ENCODE measurements around the gene STX18.
A peak's percentile ranks its signal among the peaks of the same experiment; 100 is the strongest.
"Not testable (repeated sequence)": the region's sequence is repeated elsewhere in the genome, so short reads cannot be mapped to it uniquely, and the experiment has no call there.

The STX18 gene

GRCh38 chr4:4554234-4554633 lies 12.4 kb upstream of the STX18 start:
- FAIRE-seq, result no peak

DNA sequence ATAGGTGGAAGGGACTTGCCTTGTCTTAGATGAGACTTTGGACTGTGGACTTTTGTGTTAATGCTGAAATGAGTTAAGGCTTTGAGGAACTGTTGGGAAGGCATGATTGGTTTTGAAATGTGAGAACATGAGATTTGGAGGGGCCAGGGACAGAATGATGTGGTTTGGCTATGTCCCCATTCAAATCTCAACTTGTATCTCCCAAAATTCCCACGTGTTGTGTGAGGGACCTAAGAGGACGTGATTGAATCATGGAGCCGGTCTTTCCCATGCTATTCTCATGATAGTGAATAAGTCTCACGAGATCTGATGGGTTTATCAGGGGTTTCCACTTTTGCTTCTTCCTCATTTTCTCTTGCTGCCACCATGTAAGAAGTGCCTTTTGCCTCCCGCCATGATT lies 10.2 kb upstream of the STX18 start:
- not testable (repeated sequence) for FAIRE-seq

GRCh38 chr4:4550161-4550560 lies 8.3 kb upstream of the STX18 start:
- not testable (repeated sequence) for FAIRE-seq

- FAIRE-seq, result no peak
These were observed 7.7 kb upstream of the STX18 start for GRCh38 chr4:4549534-4549933.

DNA sequence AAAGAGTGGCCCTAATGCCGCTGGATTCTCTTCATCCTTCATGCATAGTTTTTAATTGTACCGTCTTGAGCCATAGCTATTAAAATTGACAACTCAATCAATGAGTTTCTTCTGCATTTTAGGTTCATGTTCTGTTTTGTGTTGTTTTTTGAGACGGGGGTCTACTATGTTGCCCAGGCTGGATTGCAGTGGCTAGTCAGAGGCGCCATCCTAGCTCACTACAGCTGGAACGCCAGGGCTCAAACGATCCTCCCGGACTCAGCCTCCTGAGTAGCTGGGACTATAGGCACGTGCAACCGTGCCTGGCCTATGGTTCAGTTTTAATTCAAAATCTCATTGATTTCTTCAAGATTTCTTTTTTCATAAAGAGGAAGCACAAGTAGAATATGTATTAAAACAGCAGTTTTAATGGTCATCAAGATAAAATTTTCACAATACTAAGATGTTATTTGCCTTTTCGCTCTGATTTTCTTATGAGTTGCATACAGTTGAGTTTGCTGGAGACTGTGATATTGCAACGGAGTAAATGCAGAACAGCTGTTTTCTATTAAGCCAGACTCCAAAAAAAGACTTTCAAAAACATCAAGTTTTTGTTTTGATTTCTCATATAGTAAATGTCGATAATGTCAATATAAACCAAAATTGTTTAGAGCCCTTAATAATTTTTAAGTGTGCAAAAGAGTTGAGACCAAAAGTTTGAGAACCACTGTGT lies 1.1 kb upstream of the STX18 start:
- FAIRE-seq, result no peak

GRCh38 chr4:4541040-4541631 lies 712 bp downstream of the STX18 start:
- FAIRE-seq, result no peak

- FAIRE-seq, result no peak
These were observed 2.4 kb downstream of the STX18 start for GRCh38 chr4:4539481-4539880.

DNA sequence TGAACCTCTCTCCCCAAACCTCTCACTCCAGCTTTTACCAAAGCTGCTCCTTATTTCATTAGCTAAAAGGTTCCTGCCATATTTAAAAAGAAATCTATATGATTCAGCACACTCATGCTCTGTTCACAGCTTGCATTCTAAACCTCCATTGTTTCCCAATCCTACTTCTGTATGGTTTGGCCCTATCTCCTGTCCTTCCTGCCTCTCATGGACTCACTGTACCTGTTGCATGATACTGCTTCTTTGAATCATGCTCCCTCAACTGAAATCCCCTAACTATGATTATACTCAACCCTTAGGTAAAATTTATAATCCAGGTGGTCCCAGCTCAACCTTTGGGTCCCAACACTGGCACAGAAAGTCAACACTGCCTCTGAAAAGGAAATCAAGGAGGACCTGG lies 6.3 kb downstream of the STX18 start:
- FAIRE-seq, result no peak

GRCh38 chr4:4534515-4535145 lies 7.2 kb downstream of the STX18 start:
- no peak for FAIRE-seq

DNA sequence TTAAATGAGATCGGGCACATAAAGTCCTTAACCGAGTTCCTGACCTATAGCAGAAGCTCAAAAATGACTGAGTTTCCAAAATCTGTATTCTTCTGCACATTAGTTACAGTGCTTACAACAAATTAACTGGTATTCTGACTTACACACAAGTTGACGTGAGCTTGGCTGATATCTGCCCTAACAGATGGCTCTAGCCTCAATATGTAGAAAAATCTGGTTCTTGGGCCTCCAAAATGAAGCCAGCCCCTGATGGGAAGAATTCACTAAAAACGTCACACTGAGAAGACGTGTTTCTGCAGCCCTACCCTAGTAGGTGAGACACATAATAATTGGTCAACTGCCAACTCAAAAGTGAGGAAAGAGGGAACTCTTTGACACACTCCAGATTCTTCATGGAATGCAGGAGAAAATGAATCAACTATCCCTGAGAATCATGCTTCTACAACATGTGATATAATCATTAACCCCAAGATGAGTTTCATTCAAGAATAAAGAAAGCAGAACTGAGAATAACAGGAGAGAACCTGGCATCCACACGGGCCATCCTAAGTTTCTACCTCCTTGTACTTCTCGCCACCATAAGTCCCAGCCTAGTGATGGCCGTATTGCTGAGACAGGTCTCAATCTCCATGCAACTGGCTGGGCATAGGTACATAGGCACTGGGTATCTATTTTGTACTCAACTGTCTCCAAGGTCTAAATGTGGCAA lies 8.2 kb downstream of the STX18 start:
- FAIRE-seq, result no peak

- no peak for FAIRE-seq
These were observed 9.3 kb downstream of the STX18 start for GRCh38 chr4:4532371-4533154.

GRCh38 chr4:4529392-4529791 lies 12.5 kb downstream of the STX18 start:
- FAIRE-seq, result no peak

- FAIRE-seq, result no peak
These were observed 15.4 kb downstream of the STX18 start for GRCh38 chr4:4526401-4526800.

GRCh38 chr4:4524364-4524763 lies 17.5 kb downstream of the STX18 start:
- no peak for FAIRE-seq

GRCh38 chr4:4521731-4522130 lies 20.1 kb downstream of the STX18 start:
- no peak for FAIRE-seq

GRCh38 chr4:4521136-4521535 lies 20.7 kb downstream of the STX18 start:
- no peak for FAIRE-seq

GRCh38 chr4:4519297-4519894 lies 22.5 kb downstream of the STX18 start:
- FAIRE-seq, result no peak

- peak; percentile 21 for FAIRE-seq
These were observed 23.1 kb downstream of the STX18 start for GRCh38 chr4:4518747-4519146.

- no peak for FAIRE-seq
These were observed 27.1 kb downstream of the STX18 start for GRCh38 chr4:4514786-4515185.

DNA sequence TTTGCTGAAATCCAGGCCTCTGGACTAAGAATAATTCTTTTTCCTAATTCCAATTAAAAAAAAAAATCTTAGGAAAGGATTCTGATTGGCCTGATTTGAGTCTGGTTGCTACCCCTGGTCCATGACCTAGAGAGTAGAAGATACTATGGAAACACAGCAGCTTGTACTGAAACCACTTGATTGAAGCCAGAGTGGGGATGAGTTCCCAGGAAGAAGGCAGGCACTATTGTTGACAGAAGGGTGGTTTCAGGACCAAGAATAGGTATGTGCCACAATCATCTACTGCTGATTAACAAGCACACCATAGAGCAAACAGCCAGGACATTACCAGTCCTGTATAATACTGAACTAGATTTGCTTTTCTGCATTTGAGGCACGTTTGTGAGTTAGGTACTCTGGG lies 29.6 kb downstream of the STX18 start:
- no peak for FAIRE-seq

DNA sequence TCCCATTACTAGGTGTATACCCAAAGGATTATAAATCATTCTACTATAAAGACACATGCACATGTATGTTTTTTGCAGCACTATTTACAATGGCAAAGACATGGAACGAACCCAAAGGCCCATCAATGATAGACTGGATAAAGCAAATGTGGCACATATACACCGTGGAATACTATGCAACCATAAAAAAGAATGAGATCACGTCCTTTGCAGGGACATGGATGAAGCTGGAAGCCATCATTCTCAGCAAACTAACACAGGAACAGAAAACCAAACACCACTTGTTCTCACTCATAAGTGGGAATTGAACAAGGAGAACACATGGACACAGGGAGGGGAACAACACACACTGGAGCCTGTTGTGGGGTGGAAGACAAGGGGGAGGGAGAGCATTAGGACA lies 31.2 kb downstream of the STX18 start:
- FAIRE-seq, result not testable (repeated sequence)

DNA sequence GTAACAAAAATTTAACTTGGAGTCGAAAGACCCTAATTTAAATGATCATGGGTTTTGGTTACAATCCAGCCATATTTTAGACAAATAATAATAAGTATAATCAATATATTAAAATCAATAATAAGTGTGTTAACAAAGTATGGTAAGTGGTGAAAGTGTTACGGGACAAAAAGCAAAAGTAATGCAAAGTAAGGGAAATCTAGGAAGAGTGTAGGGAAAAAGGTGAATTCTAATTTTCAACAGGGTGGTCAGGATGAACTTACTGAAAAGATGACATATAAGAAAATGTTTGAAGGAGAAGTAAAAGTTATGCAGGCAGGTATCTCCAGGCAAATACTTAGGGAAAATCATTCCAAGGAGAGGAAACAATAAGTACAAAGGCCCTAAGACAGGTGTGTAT lies 32.3 kb downstream of the STX18 start:
- no peak for FAIRE-seq

Measured in colon (tissue), 2 donors.